ENCODE data around the gene TRIOBP.
"Not testable (repeated sequence)": the region's sequence is repeated elsewhere in the genome, so short reads cannot be mapped to it uniquely, and the experiment has no call there.

The TRIOBP gene

GRCh38 chr22:37784829-37785495, 88.1 kb downstream of the TRIOBP start:
- H3K9me3 ChIP-seq (ENCODE audit: insufficient read depth, low read depth, low read length): no peaks in the 10 kb centered on the region
- WGBS: 82% methylated on average over 11 of the region's 11 CpGs
- H3K4me1 ChIP-seq (ENCODE audit: insufficient read depth, low read length): no peaks in the 10 kb centered on the region
- peaks cover 3% of the 10 kb centered on the region; the same call in 1 of the 2 replicates for H3K27me3 ChIP-seq (ENCODE audit: insufficient read depth, low read length)
- no peak overlapping the region for H3K4me3 ChIP-seq (ENCODE audit: low read length)
- H3K36me3 ChIP-seq (ENCODE audit: insufficient read depth, low read length): no peaks in the 10 kb centered on the region
- no peak overlapping the region for H3K27ac ChIP-seq (ENCODE audit: low read depth, low read length)
- no peak overlapping the region for H3K9ac ChIP-seq (ENCODE audit: low read depth, low read length)

GRCh38 chr22:37790234-37790633, 93.4 kb downstream of the TRIOBP start:
- no peak overlapping the region for H3K4me3 ChIP-seq (ENCODE audit: low read length)
- 75% methylated on average over 2 of the region's 2 CpGs for WGBS
- H3K9ac ChIP-seq (ENCODE audit: low read depth, low read length): no peak overlapping the region
- H3K27ac ChIP-seq (ENCODE audit: low read depth, low read length): no peak overlapping the region
- H3K4me1 ChIP-seq (ENCODE audit: insufficient read depth, low read length): no peaks in the 10 kb centered on the region
- no peaks in the 10 kb centered on the region; the same call in 1 of the 2 replicates for H3K27me3 ChIP-seq (ENCODE audit: insufficient read depth, low read length)
- H3K36me3 ChIP-seq (ENCODE audit: insufficient read depth, low read length): no peaks in the 10 kb centered on the region
- no peaks in the 10 kb centered on the region for H3K9me3 ChIP-seq (ENCODE audit: insufficient read depth, low read depth, low read length)

GRCh38 chr22:37792494-37792893, 95.6 kb downstream of the TRIOBP start:
- Histone ChIP-seq H3K27me3 (ENCODE audit: insufficient read depth, low read length) (no peaks in the 10 kb centered on the region), H3K9ac (ENCODE audit: low read depth, low read length) (no peak overlapping the region), H3K27ac (ENCODE audit: low read depth, low read length) (no peak overlapping the region), H3K9me3 (ENCODE audit: insufficient read depth, low read depth, low read length) (no peaks in the 10 kb centered on the region), H3K4me1 (ENCODE audit: insufficient read depth, low read length) (no peaks in the 10 kb centered on the region), H3K36me3 (ENCODE audit: insufficient read depth, low read length) (no peaks in the 10 kb centered on the region), H3K4me3 (ENCODE audit: low read length) (no peak overlapping the region)
- 98% methylated on average over 5 of the region's 6 CpGs for WGBS

- H3K9me3 ChIP-seq (ENCODE audit: insufficient read depth, low read depth, low read length): no peaks in the 10 kb centered on the region
- no peaks in the 10 kb centered on the region for H3K4me1 ChIP-seq (ENCODE audit: insufficient read depth, low read length)
- no peak overlapping the region for H3K4me3 ChIP-seq (ENCODE audit: low read length)
- no peak overlapping the region for H3K9ac ChIP-seq (ENCODE audit: low read depth, low read length)
- H3K27ac ChIP-seq (ENCODE audit: low read depth, low read length): no peak overlapping the region
- H3K36me3 ChIP-seq (ENCODE audit: insufficient read depth, low read length): no peaks in the 10 kb centered on the region
- WGBS: 90% methylated on average over 2 of the region's 2 CpGs
- H3K27me3 ChIP-seq (ENCODE audit: insufficient read depth, low read length): peaks cover 2% of the 10 kb centered on the region; the same call in 1 of the 2 replicates
Observed at GRCh38 chr22:37794376-37794775, 97.5 kb downstream of the TRIOBP start.

DNA sequence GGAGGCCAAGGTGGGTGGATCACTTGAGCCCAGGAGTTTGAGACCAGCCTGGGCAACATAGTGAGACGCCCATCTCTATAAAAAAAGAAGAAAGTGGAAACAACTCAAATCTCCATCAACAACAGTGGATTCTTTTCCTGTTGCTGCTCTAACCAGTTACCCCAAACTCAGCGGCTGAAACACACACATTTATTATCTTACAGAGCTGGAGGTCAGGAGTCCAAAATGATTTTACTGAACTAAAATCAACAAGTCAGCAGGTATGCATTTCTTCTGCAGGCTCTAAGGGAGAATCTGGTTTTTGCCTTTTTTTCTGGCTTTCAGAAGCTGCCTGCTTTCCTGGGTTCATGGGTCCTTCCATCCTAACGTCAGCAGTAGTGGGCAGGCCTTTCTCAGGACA, 99.2 kb downstream of the TRIOBP start:
- H3K27me3 ChIP-seq (ENCODE audit: insufficient read depth, low read length): peaks cover 2% of the 10 kb centered on the region; the same call in 1 of the 2 replicates
- no peak overlapping the region for H3K9ac ChIP-seq (ENCODE audit: low read depth, low read length)
- no peaks in the 10 kb centered on the region for H3K4me1 ChIP-seq (ENCODE audit: insufficient read depth, low read length)
- no peak overlapping the region for H3K27ac ChIP-seq (ENCODE audit: low read depth, low read length)
- no peak overlapping the region for H3K4me3 ChIP-seq (ENCODE audit: low read length)
- H3K36me3 ChIP-seq (ENCODE audit: insufficient read depth, low read length): no peaks in the 10 kb centered on the region
- H3K9me3 ChIP-seq (ENCODE audit: insufficient read depth, low read depth, low read length): no peaks in the 10 kb centered on the region
- WGBS: 72% methylated on average over 3 of the region's 3 CpGs

- not testable (repeated sequence) for H3K27ac ChIP-seq (ENCODE audit: low read depth, low read length); H3K36me3 ChIP-seq (ENCODE audit: insufficient read depth, low read length); H3K27me3 ChIP-seq (ENCODE audit: insufficient read depth, low read length); H3K4me3 ChIP-seq (ENCODE audit: low read length); H3K9me3 ChIP-seq (ENCODE audit: insufficient read depth, low read depth, low read length); H3K4me1 ChIP-seq (ENCODE audit: insufficient read depth, low read length); H3K9ac ChIP-seq (ENCODE audit: low read depth, low read length)
- 92% methylated on average over 7 of the region's 7 CpGs for WGBS
Observed at GRCh38 chr22:37797259-37797658, 100.4 kb downstream of the TRIOBP start.

GRCh38 chr22:37797874-37798500, 101.1 kb downstream of the TRIOBP start:
- Histone ChIP-seq H3K36me3 (ENCODE audit: insufficient read depth, low read length) (no peaks in the 10 kb centered on the region), H3K9me3 (ENCODE audit: insufficient read depth, low read depth, low read length) (no peaks in the 10 kb centered on the region), H3K27ac (ENCODE audit: low read depth, low read length) (no peak overlapping the region), H3K4me1 (ENCODE audit: insufficient read depth, low read length) (peaks cover 1% of the 10 kb centered on the region; the same call in 1 of the 2 replicates), H3K4me3 (ENCODE audit: low read length) (no peak overlapping the region), H3K27me3 (ENCODE audit: insufficient read depth, low read length) (peaks cover 4% of the 10 kb centered on the region), H3K9ac (ENCODE audit: low read depth, low read length) (no peak overlapping the region)
- 74% methylated on average over 14 of the region's 14 CpGs for whole genome bisulfite sequencing

GRCh38 chr22:37799979-37800378, 103.1 kb downstream of the TRIOBP start:
- H3K4me3 ChIP-seq (ENCODE audit: low read length); H3K27ac ChIP-seq (ENCODE audit: low read depth, low read length); H3K9ac ChIP-seq (ENCODE audit: low read depth, low read length); H3K4me1 ChIP-seq (ENCODE audit: insufficient read depth, low read length); H3K9me3 ChIP-seq (ENCODE audit: insufficient read depth, low read depth, low read length); H3K36me3 ChIP-seq (ENCODE audit: insufficient read depth, low read length): not testable (repeated sequence)
- WGBS: 85% methylated on average over 9 of the region's 9 CpGs
- peaks cover 21% of the 10 kb centered on the region for H3K27me3 ChIP-seq (ENCODE audit: insufficient read depth, low read length)

- 2% methylated on average over 13 of the region's 13 CpGs for WGBS
- H3K36me3 ChIP-seq (ENCODE audit: insufficient read depth, low read length): no peaks in the 10 kb centered on the region
- no peak overlapping the region for H3K27ac ChIP-seq (ENCODE audit: low read depth, low read length)
- H3K9ac ChIP-seq (ENCODE audit: low read depth, low read length): no peak overlapping the region
- H3K4me3 ChIP-seq (ENCODE audit: low read length): peak overlapping the region; percentile 83
- H3K9me3 ChIP-seq (ENCODE audit: insufficient read depth, low read depth, low read length): no peaks in the 10 kb centered on the region
- peaks cover 9% of the 10 kb centered on the region; the same call in 1 of the 2 replicates for H3K4me1 ChIP-seq (ENCODE audit: insufficient read depth, low read length)
- peaks cover 31% of the 10 kb centered on the region for H3K27me3 ChIP-seq (ENCODE audit: insufficient read depth, low read length)
Observed at GRCh38 chr22:37801946-37802309, 105.1 kb downstream of the TRIOBP start.

- 0 out of 2 replicates have a peak overlapping the region, but pooled peaks have one; percentile 1 for H3K9ac ChIP-seq (ENCODE audit: low read depth, low read length)
- under 1% methylated on average over 63 of the region's 63 CpGs for WGBS
- no peaks in the 10 kb centered on the region for H3K9me3 ChIP-seq (ENCODE audit: insufficient read depth, low read depth, low read length)
- H3K27ac ChIP-seq (ENCODE audit: low read depth, low read length): no peak overlapping the region; the same call in 1 of the 2 replicates
- peaks cover 9% of the 10 kb centered on the region; the same call in 1 of the 2 replicates for H3K4me1 ChIP-seq (ENCODE audit: insufficient read depth, low read length)
- peaks cover 31% of the 10 kb centered on the region for H3K27me3 ChIP-seq (ENCODE audit: insufficient read depth, low read length)
- H3K4me3 ChIP-seq (ENCODE audit: low read length): peak overlapping the region; percentile 83
- no peaks in the 10 kb centered on the region for H3K36me3 ChIP-seq (ENCODE audit: insufficient read depth, low read length)
Observed at GRCh38 chr22:37802310-37803194, 105.7 kb downstream of the TRIOBP start.

- H3K4me3 ChIP-seq (ENCODE audit: low read length): peak overlapping the region; percentile 83
- peaks cover 9% of the 10 kb centered on the region; the same call in 1 of the 2 replicates for H3K4me1 ChIP-seq (ENCODE audit: insufficient read depth, low read length)
- no peak overlapping the region for H3K27ac ChIP-seq (ENCODE audit: low read depth, low read length)
- under 1% methylated on average over 16 of the region's 16 CpGs for WGBS
- H3K9me3 ChIP-seq (ENCODE audit: insufficient read depth, low read depth, low read length): no peaks in the 10 kb centered on the region
- H3K36me3 ChIP-seq (ENCODE audit: insufficient read depth, low read length): no peaks in the 10 kb centered on the region
- peaks cover 33% of the 10 kb centered on the region for H3K27me3 ChIP-seq (ENCODE audit: insufficient read depth, low read length)
- peak overlapping the region; percentile 90 for H3K9ac ChIP-seq (ENCODE audit: low read depth, low read length)
Observed at GRCh38 chr22:37803195-37803638, 106.4 kb downstream of the TRIOBP start.

Measured in HUES64 (cell line).